ENCODE measurements around the gene ZBTB44. TPM values are rescaled to one million over a fixed set of nuclear protein-coding genes. Genes with fewer than 3 reads are reported as not detected.

ZBTB44 gene
- total RNA-seq, 4 donors from 2014 or later = 48.8 to 72.3 (median 60.1) TPM

GRCh38 chr11:130202009-130202817 is 112.5 kb downstream of the ZBTB44 start:
- no peak overlapping the region for H3K27ac ChIP-seq
- H3K4me1 ChIP-seq = no peaks in the 10 kb centered on the region
- no peak for TF ChIP-seq POLR2A (IDR thresholded peaks at IDR 0.05)
- TF ChIP-seq EP300 (IDR thresholded peaks at IDR 0.05) = no peak
- no peak for TF ChIP-seq POLR2AphosphoS5 (IDR thresholded peaks at IDR 0.05)
- no peak for TF ChIP-seq CTCF (IDR thresholded peaks at IDR 0.05)
- 69 to 70% methylated on average over 3 to 11 of the region's 12 CpGs for WGBS, 2 donors (ENCODE audit: low coverage in 1 of 2)
- H3K27me3 ChIP-seq = no peaks in the 10 kb centered on the region
- no peak overlapping the region for H3K4me3 ChIP-seq
- H3K36me3 ChIP-seq = no peaks in the 10 kb centered on the region
- no peak for ATAC-seq
- H3K9me3 ChIP-seq = no peaks in the 10 kb centered on the region

GRCh38 chr11:130201026-130201425 is 113.7 kb downstream of the ZBTB44 start:
- H3K27me3 ChIP-seq = no peaks in the 10 kb centered on the region
- H3K4me1 ChIP-seq = no peaks in the 10 kb centered on the region
- 80 to 90% methylated on average over 4 of the region's 7 CpGs for WGBS, 2 donors (ENCODE audit: low coverage in 1 of 2)
- H3K27ac ChIP-seq = no peak overlapping the region
- ATAC-seq = no peak
- TF ChIP-seq EP300 (IDR thresholded peaks at IDR 0.05) (no peak), POLR2A (IDR thresholded peaks at IDR 0.05) (no peak), CTCF (IDR thresholded peaks at IDR 0.05) (no peak), POLR2AphosphoS5 (IDR thresholded peaks at IDR 0.05) (no peak)
- H3K4me3 ChIP-seq = no peak overlapping the region
- H3K9me3 ChIP-seq = no peaks in the 10 kb centered on the region
- no peaks in the 10 kb centered on the region for H3K36me3 ChIP-seq

GRCh38 chr11:130199792-130200191 is 114.9 kb downstream of the ZBTB44 start:
- no peak for ATAC-seq
- 55 to 93% methylated on average over 2 to 5 of the region's 12 CpGs for WGBS, 2 donors (ENCODE audit: low coverage in 1 of 2)
- H3K36me3 ChIP-seq = no peaks in the 10 kb centered on the region
- no peak overlapping the region for H3K27ac ChIP-seq
- no peaks in the 10 kb centered on the region for H3K27me3 ChIP-seq
- H3K9me3 ChIP-seq = no peaks in the 10 kb centered on the region
- H3K4me3 ChIP-seq = no peak overlapping the region
- H3K4me1 ChIP-seq = no peaks in the 10 kb centered on the region
- no peak for TF ChIP-seq POLR2A (IDR thresholded peaks at IDR 0.05)
- TF ChIP-seq EP300 (IDR thresholded peaks at IDR 0.05) = no peak

- no peaks in the 10 kb centered on the region for H3K4me1 ChIP-seq
- 87% methylated on average over 7 of the region's 15 CpGs; no CpG with 5 or more reads in 1 of the 2 donors for WGBS, 2 donors (ENCODE audit: low coverage in 1 of 2)
- no peaks in the 10 kb centered on the region for H3K27me3 ChIP-seq
- no peak for TF ChIP-seq POLR2A (IDR thresholded peaks at IDR 0.05)
- TF ChIP-seq POLR2AphosphoS5 (IDR thresholded peaks at IDR 0.05) = no peak
- no peak for TF ChIP-seq CTCF (IDR thresholded peaks at IDR 0.05)
- no peak for TF ChIP-seq EP300 (IDR thresholded peaks at IDR 0.05)
- ATAC-seq = no peak
- no peaks in the 10 kb centered on the region for H3K36me3 ChIP-seq
- no peak overlapping the region for H3K4me3 ChIP-seq
- no peaks in the 10 kb centered on the region for H3K9me3 ChIP-seq
- H3K27ac ChIP-seq = no peak overlapping the region
Observed at GRCh38 chr11:130198964-130199363, 115.8 kb downstream of the ZBTB44 start.

GRCh38 chr11:130198292-130198691 is 116.4 kb downstream of the ZBTB44 start:
- H3K9me3 ChIP-seq = no peaks in the 10 kb centered on the region
- H3K4me1 ChIP-seq = no peaks in the 10 kb centered on the region
- ATAC-seq = no peak
- WGBS, 2 donors (ENCODE audit: low coverage in 1 of 2) = 85% methylated on average over 4 of the region's 22 CpGs; no CpG with 5 or more reads in 1 of the 2 donors
- H3K4me3 ChIP-seq = no peak overlapping the region
- no peaks in the 10 kb centered on the region for H3K27me3 ChIP-seq
- TF ChIP-seq POLR2AphosphoS5 (IDR thresholded peaks at IDR 0.05) = no peak
- no peak for TF ChIP-seq POLR2A (IDR thresholded peaks at IDR 0.05)
- TF ChIP-seq EP300 (IDR thresholded peaks at IDR 0.05) = no peak
- no peak for TF ChIP-seq CTCF (IDR thresholded peaks at IDR 0.05)
- H3K36me3 ChIP-seq = no peaks in the 10 kb centered on the region
- H3K27ac ChIP-seq = no peak overlapping the region
